ENCODE results near the gene EXOC1L. TPM values are rescaled to one million over a fixed set of nuclear protein-coding genes. Genes with fewer than 3 reads are reported as not detected.
"Not testable (repeated sequence)": the region's sequence is repeated elsewhere in the genome, so short reads cannot be mapped to it uniquely, and the experiment has no call there.

EXOC1L gene
- total RNA-seq, 1 donor from 2014 or later, result not detected

DNA sequence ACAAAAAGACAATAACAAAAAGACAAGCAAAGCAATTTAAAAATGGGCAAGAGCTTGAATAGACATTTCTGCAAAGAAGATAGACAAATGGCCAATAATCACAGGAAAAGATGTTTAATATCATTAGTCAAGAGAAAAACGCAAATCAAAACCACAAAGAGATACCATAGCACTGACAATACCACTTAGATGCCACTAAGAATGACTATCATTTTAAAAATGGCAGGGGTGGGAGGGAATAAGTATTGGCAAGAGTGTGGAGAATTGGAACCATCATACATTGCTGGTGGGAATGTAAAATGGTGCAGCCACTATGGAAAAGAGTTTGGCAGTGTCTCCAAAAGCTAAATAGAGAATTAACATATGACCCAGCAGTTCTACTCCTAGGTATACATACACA is 18.8 kb downstream of the EXOC1L start:
- no peak for DNase-seq (ENCODE audit: low read depth in 2 of 2)

DNA sequence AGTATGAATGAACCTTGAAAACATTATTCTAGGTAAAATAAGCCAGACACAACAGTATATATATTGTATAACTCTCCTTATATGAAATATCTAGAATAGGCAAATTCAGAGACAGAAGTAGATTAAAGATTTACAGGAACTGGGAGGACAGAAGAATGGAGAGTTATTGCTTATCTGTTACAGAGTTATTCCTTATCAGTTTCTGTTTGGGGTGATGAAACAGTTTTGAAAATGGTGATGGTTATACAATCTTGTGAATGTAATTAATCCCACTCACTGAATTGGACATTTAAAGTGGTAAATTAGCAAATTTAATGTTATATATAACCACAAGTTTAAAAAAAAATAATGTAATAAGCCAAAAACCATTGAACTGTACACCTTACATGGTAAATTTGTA is 19.4 kb downstream of the EXOC1L start:
- DNase-seq (ENCODE audit: low read depth in 2 of 2), result no peak

DNA sequence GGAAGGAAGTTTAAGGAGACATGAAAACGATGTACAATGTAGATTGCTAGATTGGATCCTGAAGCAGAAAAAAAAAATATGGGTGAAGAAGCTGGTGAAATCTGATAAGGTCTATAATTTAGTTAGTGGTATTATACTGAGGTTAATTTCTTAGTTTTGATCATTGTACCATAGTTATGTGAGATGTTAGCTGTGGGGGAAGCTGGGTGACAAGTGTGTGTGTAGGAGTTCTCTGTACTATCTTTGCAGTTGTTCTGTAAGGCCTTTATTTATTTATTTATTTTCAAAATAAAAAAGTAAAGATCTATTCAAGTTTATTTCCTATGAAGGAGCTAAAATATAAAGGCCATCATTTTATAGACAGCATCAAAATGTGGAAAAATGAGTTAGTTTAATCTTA is 21.4 kb downstream of the EXOC1L start:
- DNase-seq (ENCODE audit: low read depth in 2 of 2), result no peak

DNA sequence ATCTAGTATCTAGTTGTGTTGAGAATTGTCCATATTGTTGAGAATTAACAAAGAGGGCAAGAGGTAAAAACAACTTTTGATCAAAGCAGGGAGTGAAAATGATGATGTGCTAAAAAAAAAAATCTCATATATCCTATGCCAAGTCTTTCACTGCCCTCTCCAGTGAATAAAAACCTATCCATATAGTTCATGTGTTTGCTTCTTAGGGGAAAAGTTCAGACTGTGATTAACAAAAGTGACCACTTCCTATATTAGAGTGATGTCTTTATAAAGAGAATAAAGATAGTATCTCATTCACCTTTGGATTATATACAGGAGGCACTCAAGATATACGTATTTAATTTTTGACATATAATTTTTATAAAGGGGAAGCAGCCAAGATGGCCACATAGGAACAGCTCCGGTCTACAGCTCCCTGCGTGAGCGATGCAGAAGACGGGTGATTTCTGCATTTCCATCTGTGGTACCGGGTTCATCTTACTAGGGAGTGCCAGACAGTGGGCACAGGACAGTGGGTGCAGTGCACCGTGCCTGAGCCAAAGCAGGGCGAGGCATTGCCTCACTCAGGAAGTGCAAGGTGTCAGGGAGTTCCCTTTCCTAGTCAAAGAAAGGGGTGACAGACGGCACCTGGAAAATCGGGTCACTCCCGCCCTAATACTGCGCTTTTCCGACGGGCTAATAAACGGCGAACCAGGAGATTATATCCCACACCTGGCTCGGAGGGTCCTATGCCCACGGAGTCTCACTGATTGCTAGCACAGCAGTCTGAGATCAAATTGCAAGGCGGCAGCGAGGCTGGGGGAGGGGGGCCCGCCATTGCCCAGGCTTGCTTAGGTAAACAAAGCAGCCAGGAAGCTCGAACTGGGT is 22.0 kb downstream of the EXOC1L start:
- not testable (repeated sequence) for DNase-seq (ENCODE audit: low read depth in 2 of 2)

DNA sequence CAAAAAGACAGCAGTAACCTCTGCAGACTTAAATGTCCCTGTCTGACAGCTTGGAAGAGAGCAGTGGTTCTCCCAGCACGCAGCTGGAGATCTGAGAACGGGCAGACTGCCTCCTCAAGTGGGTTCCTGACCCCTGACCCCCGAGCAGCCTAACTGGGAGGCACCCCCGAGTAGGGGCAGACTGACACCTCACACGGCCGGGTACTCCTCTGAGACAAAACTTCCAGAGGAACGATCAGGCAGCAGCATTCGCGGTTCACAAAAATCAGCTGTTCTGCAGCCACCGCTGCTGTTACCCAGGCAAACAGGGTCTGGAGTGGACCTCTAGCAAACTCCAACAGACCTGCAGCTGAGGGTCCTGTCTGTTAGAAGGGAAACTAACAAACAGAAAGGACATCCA is 22.7 kb downstream of the EXOC1L start:
- DNase-seq (ENCODE audit: low read depth in 2 of 2), result not testable (repeated sequence)

DNA sequence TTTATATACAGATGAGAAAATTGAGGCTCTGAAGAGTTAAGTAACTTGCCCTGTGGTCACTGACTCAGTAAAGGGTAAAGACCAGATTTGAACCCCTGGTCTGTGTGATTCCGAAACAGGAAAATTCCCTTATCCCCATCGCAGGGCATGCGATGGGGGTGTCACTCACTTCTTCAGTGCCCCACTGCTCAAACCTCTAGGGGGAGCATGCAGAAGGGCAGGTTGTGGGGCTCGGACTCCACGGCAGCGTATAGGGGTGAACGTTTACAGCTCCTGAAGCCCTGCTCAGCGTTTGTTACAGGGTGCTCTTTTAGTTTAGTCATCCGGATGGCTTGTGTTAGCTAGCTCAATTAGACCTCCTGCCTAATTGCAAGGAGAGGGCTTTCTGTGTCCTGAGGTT is 30.1 kb downstream of the EXOC1L start:
- no peak for DNase-seq (ENCODE audit: low read depth in 2 of 2)

DNA sequence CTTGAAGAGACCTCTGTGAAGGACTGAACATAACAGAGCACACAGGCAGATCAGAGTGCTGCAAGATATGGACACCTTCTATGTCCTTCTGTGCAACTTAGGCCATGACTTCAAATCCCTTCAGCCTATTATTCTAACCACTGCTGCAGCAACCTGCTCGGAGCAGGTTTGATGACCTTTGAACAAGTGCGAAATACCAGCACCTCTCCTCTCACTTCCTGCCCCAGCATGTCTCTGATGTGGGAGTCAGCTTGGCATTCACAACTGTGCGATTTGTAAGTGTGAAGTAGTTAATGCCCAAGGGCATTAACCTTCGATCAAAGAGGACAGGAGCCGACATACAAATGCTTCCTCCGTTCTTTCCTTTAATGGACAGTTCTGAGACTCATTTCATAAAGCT is 32.3 kb downstream of the EXOC1L start:
- no peak for DNase-seq (ENCODE audit: low read depth in 2 of 2)

DNA sequence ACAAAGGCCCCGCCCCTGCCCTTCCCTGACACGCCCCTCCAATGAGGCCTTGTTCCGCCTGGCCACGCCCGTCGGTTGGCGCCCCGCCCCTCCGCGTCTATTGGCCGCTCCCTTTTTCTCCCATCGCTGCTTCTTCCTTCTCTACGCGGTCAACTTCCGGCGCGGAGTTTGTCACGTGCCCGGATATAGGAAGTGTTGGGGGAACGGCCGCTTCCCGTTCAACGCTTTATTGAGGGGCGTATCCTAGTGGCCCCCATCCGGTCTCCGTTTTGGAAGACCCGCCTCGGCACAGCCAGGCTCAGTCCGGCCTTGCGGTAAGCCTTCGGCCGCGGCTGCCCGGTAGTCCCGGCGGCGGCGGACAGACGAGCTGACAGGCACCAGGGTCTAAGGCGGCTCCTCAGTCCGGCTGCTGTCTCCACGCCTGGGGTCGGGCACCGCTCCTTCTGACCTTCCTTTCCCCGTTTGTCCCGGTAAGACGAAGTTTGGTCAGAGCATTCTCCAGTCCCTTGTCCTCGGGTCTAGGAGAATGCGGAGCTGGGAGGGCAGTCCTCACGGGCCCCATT is 34.0 kb downstream of the EXOC1L start, which contains the start of gene EXOC1:
Gene EXOC1, plus strand, starts transcription at position 165 of the 563 bp plus-strand sequence. CDS start 4,676 bp downstream, outside the sequence.
- DNase-seq (ENCODE audit: low read depth in 2 of 2), result peak; percentile 96 to 97

DNA sequence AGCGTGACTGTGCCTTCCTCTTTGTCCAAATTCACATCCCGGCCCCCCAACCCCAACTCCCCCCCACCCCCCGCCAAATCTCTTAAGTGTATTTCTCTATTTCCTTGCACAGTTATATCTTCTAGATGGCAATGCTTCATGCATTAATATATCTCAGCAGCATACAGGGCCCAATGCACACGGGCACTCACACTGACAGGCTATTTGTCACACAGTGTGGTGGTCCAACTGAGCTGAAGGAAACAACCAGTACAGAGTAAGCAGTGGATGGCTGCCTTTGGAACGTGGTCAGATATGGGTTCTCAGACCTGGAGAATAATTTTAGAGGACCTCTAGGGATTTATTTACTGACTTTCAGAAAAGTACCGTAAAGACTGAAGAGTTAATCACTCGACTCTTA is 34.5 kb downstream of the EXOC1L start:
- peak; percentile 17 to 28 for DNase-seq (ENCODE audit: low read depth in 2 of 2)

DNA sequence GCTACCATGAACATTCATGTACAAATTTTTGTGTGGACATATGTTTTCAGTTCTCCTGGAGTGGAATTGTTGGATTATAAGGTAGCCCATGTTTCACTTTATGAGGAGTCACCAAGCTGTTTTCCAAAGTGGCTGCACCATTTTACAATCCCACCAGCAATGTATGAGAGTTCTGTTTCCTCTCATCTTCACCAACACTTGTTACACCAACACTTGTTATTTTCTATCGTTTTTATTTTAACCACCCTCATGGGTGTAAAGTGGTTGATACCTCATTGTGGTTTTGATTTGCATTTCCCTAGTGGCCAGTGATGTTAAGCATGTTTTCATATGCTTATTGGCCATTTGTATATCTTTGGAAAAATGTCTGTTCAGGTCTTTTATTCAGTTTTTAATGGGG is 38.0 kb downstream of the EXOC1L start:
- no peak for DNase-seq (ENCODE audit: low read depth in 2 of 2)

DNA sequence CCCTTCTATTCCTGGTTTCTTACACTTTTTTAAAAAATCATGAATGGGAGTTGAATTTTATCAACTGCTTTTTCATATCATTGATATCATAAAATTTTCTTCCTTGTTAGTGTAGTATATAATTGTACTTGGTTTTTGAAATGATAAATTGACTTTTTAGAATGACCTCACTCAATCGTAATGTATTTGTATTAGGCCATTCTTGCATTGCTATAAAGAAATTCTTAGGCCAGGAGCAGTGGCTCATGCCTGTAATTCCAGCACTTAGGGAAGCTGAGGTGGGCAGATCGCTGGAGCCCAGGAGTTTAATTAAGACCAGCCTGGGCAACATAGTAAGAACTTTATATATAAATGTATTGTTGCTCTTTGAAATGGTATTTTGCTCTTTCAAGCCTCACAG is 40.1 kb downstream of the EXOC1L start:
- DNase-seq (ENCODE audit: low read depth in 2 of 2), result no peak

DNA sequence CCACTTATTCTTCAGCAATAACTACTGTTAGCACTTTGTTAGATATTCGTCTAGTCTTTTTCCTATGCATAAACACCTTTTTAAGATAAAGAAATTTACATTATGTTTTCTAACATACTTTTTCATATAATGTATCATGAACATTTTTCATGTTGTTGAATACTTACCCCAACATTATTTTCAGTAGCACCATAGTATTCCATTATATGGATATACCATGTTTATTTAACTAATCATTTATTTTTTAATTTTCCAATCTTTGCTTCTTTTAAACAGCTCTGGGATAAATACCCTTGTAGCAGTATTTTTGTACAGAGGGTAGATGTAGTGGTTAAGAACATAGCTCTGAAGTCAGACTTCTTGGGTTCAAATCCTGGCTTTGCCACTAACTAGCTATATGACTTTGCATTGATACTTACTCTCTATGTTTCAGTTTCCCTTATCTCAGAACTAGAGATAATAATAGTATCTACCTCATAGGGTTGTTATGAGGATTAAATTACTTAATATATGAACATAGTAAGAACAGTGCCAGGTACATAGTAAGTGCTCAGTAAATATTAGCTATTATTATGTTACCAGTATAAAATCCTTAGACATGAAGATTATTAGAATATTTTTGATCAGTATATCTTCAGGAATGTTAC is 45.1 kb downstream of the EXOC1L start:
- no peak for DNase-seq (ENCODE audit: low read depth in 2 of 2)

DNA sequence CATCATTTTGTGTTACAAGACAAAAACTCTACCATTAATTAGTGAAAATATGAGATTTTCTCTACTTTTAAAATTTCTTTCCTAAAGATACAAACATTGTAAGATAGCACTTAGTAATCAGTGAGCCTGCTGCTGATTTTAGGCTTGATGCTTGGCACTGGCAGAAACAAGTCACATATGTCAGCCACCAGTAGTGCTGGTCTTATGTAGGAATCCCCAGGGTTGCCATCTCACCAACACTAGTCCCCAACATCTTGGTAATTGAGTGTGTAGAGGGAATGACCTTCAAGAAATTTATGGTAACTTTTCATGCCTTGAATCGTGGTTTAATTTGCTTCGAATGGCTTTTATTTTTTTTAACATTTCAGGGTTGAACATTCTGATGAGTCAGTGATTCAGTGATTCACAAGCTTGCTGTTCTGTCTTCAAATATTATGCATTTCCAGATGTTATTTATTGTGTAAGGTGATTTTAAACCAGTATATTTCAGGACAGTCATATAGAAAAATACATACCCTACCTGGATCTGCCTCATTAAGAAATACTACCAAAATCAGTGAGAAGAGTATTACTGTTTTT is 45.7 kb downstream of the EXOC1L start:
- peak in 1 of 2 donors; percentile 52 for DNase-seq (ENCODE audit: low read depth in 2 of 2)

DNA sequence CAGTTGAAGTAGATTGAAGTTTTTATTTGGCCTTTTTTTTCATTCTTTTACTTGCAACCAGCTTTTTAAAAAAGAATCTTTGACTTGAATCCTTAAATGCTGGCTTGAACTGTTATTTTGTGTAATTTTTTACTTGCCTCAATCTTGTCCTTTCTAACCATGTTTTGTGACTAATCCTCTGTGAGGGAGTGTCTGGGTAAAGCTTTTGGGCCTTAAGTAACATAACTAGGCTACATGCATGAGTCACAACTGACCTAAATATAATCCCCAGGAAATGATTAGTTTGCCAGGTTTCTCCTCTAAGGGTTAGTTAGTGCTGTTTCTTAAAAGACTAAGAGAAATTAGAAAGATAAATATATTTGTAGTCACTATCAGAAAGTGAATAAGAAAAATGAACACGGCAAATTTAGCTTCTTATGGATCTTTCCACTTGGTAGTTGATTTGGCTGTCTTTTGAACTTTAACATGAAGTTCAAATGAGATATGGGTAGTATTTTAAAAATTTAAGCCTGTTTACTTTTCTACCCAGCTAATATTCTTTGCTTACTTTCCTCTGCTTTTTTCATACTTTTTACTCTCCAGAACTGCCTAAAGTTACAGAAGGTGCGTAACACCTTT is 46.8 kb downstream of the EXOC1L start:
- peak; percentile 45 to 94 for DNase-seq (ENCODE audit: low read depth in 2 of 2)

DNA sequence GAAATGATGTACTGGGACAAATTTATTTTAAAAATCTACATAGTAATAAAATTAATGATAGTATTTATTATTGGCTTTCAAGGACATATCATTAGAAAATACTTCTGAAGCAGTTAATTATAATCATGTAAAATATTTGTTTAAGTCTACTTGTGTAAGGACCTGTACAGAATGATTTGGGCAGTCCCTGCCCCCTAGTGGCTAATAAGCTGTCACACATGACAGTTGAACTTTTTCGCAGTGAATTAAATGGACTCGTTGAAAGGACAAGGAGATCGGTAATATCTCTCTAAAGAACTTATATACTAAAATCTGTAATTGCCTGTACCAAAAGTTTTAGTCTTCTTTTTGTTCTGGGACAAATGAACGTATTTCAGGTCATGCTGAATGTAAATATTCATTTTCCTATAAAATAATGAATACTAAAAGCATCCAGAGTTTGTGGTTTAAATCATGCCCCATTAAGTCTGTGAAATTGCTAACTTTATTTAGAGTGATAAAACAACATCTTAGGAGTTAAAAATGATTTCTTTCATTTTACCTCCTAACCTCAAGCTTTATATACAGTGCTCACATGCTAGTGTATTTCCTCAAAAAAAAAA is 47.5 kb downstream of the EXOC1L start:
- DNase-seq (ENCODE audit: low read depth in 2 of 2), result peak; percentile 77 to 82

DNA sequence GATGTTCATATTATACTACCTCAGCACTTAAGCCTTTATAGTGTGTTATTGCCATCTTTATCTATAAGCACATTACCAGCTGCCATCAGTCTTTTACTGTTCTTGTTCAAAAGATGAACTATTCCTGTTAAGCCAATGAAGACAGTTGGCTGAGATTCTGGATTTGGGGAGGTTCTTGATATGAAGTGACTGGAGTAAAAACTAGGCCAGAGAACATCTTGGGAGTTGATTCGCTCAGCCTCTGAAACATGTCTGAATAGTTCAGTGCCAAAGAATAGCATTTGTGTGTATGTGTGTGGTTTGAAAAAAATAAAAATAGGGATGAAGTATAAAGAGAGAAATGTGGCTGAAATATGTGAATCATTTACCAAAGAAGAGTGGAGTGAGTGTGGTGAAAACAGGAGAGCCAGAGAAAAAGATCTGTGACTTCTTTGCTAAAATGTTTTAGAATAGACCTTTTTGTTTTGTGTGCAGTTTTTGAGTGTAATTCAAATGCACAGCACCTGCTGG is 49.0 kb downstream of the EXOC1L start:
- no peak for DNase-seq (ENCODE audit: low read depth in 2 of 2)

DNA sequence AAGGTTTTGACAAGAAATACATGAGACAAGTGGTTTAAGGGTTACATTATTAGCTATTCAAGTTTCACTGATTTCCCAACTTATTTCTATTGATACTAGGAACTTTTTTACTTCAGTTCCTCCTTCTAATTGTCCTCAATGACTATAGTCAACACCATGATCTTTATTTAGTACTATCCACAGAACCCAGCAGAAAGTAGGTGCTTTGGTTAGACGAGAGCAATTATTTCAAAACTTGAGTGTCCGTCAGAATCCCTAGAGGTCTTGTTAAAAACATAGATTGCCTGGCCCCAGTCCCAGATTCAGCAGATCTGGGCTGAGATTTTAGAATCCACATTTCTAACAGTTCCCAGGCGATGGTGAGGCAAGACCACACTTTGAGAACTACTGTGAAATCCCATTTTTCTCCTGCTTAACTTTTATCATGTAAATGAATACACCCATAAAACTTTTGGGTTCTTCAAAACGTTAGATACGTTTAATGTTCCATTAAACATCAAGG is 51.8 kb downstream of the EXOC1L start:
- DNase-seq (ENCODE audit: low read depth in 2 of 2), result no peak

DNA sequence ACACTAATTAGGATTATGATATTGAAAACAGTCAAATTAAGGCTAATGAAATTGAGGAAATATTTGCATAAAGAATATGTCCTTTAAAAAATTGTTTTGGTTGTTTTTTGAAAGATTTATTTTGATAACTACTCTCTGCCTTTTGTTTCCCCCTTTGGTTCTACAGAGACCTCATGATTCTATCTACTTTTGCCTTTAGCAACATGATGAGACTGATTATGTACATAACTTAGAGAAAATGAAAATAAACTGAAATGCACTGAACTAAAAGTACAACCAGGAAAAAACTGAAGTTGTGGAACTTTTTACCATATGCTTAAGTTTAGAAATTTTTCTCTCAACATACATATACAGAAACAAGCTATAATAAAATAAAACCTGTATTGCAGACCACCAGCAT is 55.2 kb downstream of the EXOC1L start:
- no peak for DNase-seq (ENCODE audit: low read depth in 2 of 2)

DNA sequence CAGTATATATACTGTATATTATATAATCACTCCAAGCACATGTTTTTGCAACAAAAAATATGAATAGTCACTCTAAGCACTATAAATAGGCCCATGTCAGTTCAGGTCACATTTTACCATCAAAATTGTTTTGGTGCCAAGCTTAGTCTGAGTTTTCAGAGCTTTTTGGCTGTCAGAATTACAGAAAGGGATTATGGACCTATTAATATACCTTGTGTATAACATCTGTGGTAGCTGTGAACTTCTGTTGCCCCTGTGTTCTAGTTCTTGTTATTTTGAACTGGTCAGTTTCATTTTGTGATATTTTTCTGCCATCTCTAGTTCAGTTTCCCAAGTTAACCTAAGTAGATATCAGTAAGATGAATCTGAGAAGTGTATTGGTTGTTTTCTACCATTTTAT is 56.8 kb downstream of the EXOC1L start:
- peak in 1 of 2 donors; percentile 19 for DNase-seq (ENCODE audit: low read depth in 2 of 2)

DNA sequence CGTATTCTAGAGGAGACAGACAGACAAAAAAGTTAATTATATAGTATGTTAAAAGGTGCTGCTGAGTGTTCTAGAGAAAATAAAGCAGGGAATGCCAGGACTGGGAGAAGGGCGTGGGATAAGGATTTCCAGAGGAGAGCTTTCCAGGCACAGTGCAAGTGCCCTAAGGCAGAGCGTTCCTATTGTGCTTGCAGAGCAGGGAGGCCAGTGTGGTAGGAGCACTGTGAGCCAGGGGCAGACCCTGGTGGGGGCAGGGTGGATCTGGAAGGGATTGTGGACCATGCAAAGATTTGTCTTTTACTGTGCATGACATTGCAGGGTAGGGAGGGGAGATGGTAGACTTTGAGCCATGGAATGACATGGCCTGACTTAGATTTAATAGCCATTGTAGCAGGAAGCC is 59.6 kb downstream of the EXOC1L start:
- DNase-seq (ENCODE audit: low read depth in 2 of 2), result no peak
